ENCODE data around the gene TDG. TPM values are rescaled to one million over a fixed set of nuclear protein-coding genes. Genes with fewer than 3 reads are reported as not detected.

The TDG gene
- total RNA-seq, 4 donors from 2014 or later = 18.9 to 24.3 (median 21.1) TPM

GRCh38 chr12:103929784-103930033 lies 36.0 kb upstream of the TDG start:
- WGBS, 2 donors = 0 to 1% methylated on average over 16 of the region's 18 CpGs
- TF ChIP-seq CTCF (IDR thresholded peaks at IDR 0.05) (no peak), POLR2A (IDR thresholded peaks at IDR 0.05) (no peak)
- intact Hi-C loops (cut with DNase I; ENCODE audit: low total_unique reads) = no loop called here
- DNase-seq (ENCODE audit: low spot score in 2 of 2) = no peak
- no peak overlapping the region for H3K4me3 ChIP-seq (ENCODE audit: low read depth, poor library complexity, severe bottlenecking)

GRCh38 chr12:103930034-103930786 lies 35.5 kb upstream of the TDG start, which contains the start of gene HSP90B1:
Gene HSP90B1 (plus strand): TSS chr12:103930410. CDS start chr12:103930516, 106 bp downstream.
- H3K4me3 ChIP-seq (ENCODE audit: low read depth, poor library complexity, severe bottlenecking) = peak within 1 kb of the TSS; percentile 76
- TF ChIP-seq CTCF (IDR thresholded peaks at IDR 0.05) = no peak
- peak in 1 of 2 donors; percentile 8 for TF ChIP-seq POLR2A (IDR thresholded peaks at IDR 0.05)
- intact Hi-C loops (cut with DNase I; ENCODE audit: low total_unique reads) = no loop called here
- WGBS, 2 donors = 1% methylated on average over 48 to 56 of the region's 56 CpGs
- peak; percentile 100 for DNase-seq (ENCODE audit: low spot score in 2 of 2)

- intact Hi-C loops (cut with DNase I; ENCODE audit: low total_unique reads) = no loop called here
- WGBS, 2 donors = 1 to 4% methylated on average over 35 to 37 of the region's 37 CpGs
- peak; percentile 28 to 86 for DNase-seq (ENCODE audit: low spot score in 2 of 2)
Measured at GRCh38 chr12:103930787-103931735, 34.6 kb upstream of the TDG start.

GRCh38 chr12:103933237-103933636 lies 32.4 kb upstream of the TDG start:
- 77 to 86% methylated on average over 2 of the region's 2 CpGs for WGBS, 2 donors
- no peak for TF ChIP-seq CTCF (IDR thresholded peaks at IDR 0.05)
- TF ChIP-seq POLR2A (IDR thresholded peaks at IDR 0.05) = no peak
- no peak for DNase-seq (ENCODE audit: low spot score in 2 of 2)
- intact Hi-C loops (cut with DNase I; ENCODE audit: low total_unique reads) = no loop called here
- no peak overlapping the region for H3K4me3 ChIP-seq (ENCODE audit: low read depth, poor library complexity, severe bottlenecking)

More at GRCh38 chr12:103930787-103931735, 34.6 kb upstream of the TDG start:
- H3K4me3 ChIP-seq (ENCODE audit: low read depth, poor library complexity, severe bottlenecking) = peak overlapping the region; percentile 76
- no peak for TF ChIP-seq CTCF (IDR thresholded peaks at IDR 0.05)
- TF ChIP-seq POLR2A (IDR thresholded peaks at IDR 0.05) = no peak

GRCh38 chr12:103936679-103937078 lies 29.0 kb upstream of the TDG start:
- TF ChIP-seq POLR2A (IDR thresholded peaks at IDR 0.05) (no peak), CTCF (IDR thresholded peaks at IDR 0.05) (no peak)
- WGBS, 2 donors = 95 to 96% methylated on average over 3 of the region's 3 CpGs
- DNase-seq (ENCODE audit: low spot score in 2 of 2) = no peak
- H3K4me3 ChIP-seq (ENCODE audit: low read depth, poor library complexity, severe bottlenecking) = no peak overlapping the region
- intact Hi-C loops (cut with DNase I; ENCODE audit: low total_unique reads) = no loop called here

Measured in lower leg skin (tissue), 4 donors.